HCT116 (cell line): ENCODE results near the gene NELL1. TPM values are rescaled to one million over a fixed set of nuclear protein-coding genes. Genes with fewer than 3 reads are reported as not detected.

Experiments used
- ATAC-seq: fragments of 200-7000 bp; cut with Tn5 transposase; 2 replicates; pipeline ENCODE4 v1.9.1; 2020; ENCODE audit warnings: mild to moderate bottlenecking, moderate library complexity
- BruUV-seq: library from RNA; stranded (reverse); fragments of 400-500 nt; replicated peaks from 2 replicates; lab custom pipeline; 2021; lab: Mats Ljungman, UMichigan
- CTCF ChIA-PET: fragments of 300-600 bp; sonication (Branson Sonifier 250); formaldehyde crosslinking; loops from one replicate; lab custom pipeline; 2021; ENCODE audit warnings: antibody characterized with exemption; lab: Charles Lee
- POLR2A ChIA-PET: fragments of 300-600, 350-600 bp; sonication (Branson Sonifier 250); formaldehyde crosslinking; loops from one replicate; lab custom pipeline; 2021; ENCODE audit warnings: antibody characterized with exemption; lab: Charles Lee
- RAD21 ChIA-PET, 2 experiments: fragments of 300-600 bp; sonication (Branson Sonifier 250); formaldehyde crosslinking; loops; one replicate each; lab custom pipeline; 2023; ENCODE audit warnings: low total read pairs in 2 of 2; ENCODE audit not compliant: uncharacterized antibody in 2 of 2, unreplicated experiment in 2 of 2, low non-redundant PET in 1 of 2; lab: Charles Lee
- DNase-seq: peaks from one replicate; pipeline ENCODE4 v3.0.0-alpha.2; 2010; ENCODE audit warnings: low read depth, low spot score
- H2AFZ ChIP-seq: fragments of 200-600 bp; shearing (Covaris generic), sonication (generic); 2 replicates; pipeline ENCODE4 v1.6.1; 2017; ENCODE audit warnings: low read depth, mixed run types, mixed read lengths, antibody characterized with exemption, low read length; ENCODE audit not compliant: poor library complexity, severe bottlenecking
- H3K27ac ChIP-seq: 2 replicates; pipeline ENCODE4 v1.5.1; 2012; ENCODE audit warnings: low read depth, low read length
- H3K27me3 ChIP-seq: fragments of 200-600 bp; sonication (generic); 2 replicates; pipeline ENCODE4 v1.6.1; 2016; ENCODE audit warnings: mixed run types, low read length, mixed read lengths; ENCODE audit not compliant: insufficient read depth
- H3K36me3 ChIP-seq, 2 experiments: fragments of 200-500 bp in 1 of 2; fragments of 200-600 bp in 1 of 2; sonication (Bioruptor generic) in 1 of 2; sonication (generic) in 1 of 2; 2 replicates each; pipeline versions ENCODE4 v1.5.1 to v1.6.1; 2014 to 2016; ENCODE audit warnings: low read length in 2 of 2, inconsistent platforms in 1 of 2, mixed read lengths in 1 of 2, mixed run types in 1 of 2; ENCODE audit not compliant: insufficient read depth in 2 of 2, control insufficient read depth in 1 of 2
- H3K4me1 ChIP-seq, 2 experiments: fragments of 200-600 bp in 1 of 2; sonication (generic) in 1 of 2; 2 replicates each; pipeline versions ENCODE4 v1.5.1 to v1.6.1; 2012 to 2017; ENCODE audit warnings: low read length in 2 of 2, inconsistent platforms in 1 of 2, mild to moderate bottlenecking in 1 of 2, mixed read lengths in 1 of 2, mixed run types in 1 of 2, moderate library complexity in 1 of 2; ENCODE audit not compliant: insufficient read depth in 2 of 2, control insufficient read depth in 1 of 2
- H3K4me2 ChIP-seq: fragments of 200-600 bp; sonication (generic); 2 replicates; pipeline ENCODE4 v1.6.1; 2017; ENCODE audit warnings: mixed run types, low read length, mixed read lengths
- H3K4me3 ChIP-seq, 2 experiments: fragments of 200-600 bp in 1 of 2; sonication (generic) in 1 of 2; replicated peaks in 1 of 2; 2 replicates each; pipeline ENCODE4 v1.5.1; 2011 to 2016; ENCODE audit warnings: low read length in 2 of 2, control low read depth in 1 of 2, low read depth in 1 of 2, mild to moderate bottlenecking in 1 of 2, mixed read lengths in 1 of 2, mixed run types in 1 of 2
- H3K79me2 ChIP-seq: fragments of 200-600 bp; sonication (generic); 2 replicates; pipeline ENCODE4 v1.6.1; 2017; ENCODE audit warnings: mild to moderate bottlenecking, mixed run types, low read length, moderate library complexity, mixed read lengths; ENCODE audit not compliant: insufficient read depth
- H3K9ac ChIP-seq: fragments of 200-600 bp; sonication (generic); 2 replicates; pipeline ENCODE4 v1.6.1; 2016; ENCODE audit warnings: low read length, mixed read lengths
- H3K9me2 ChIP-seq: fragments of 200-600 bp; sonication (generic), shearing (Covaris generic); 2 replicates; pipeline ENCODE4 v1.6.1; 2017; ENCODE audit warnings: mixed run types, mild to moderate bottlenecking, moderate library complexity; ENCODE audit not compliant: insufficient read depth
- H3K9me3 ChIP-seq, 2 experiments: fragments of 200-500 bp in 1 of 2; fragments of 200-600 bp in 1 of 2; sonication (Bioruptor generic) in 1 of 2; sonication (generic) in 1 of 2; 2 replicates each; pipeline ENCODE4 v1.6.1; 2014 to 2017; ENCODE audit warnings: low read length in 2 of 2, mixed read lengths in 2 of 2, inconsistent platforms in 1 of 2, low read depth in 1 of 2, mild to moderate bottlenecking in 1 of 2, mixed run types in 1 of 2, moderate library complexity in 1 of 2; ENCODE audit not compliant: control insufficient read depth in 1 of 2, insufficient read depth in 1 of 2
- H4K20me1 ChIP-seq: fragments of 200-600 bp; sonication (generic), shearing (Covaris generic); 2 replicates; pipeline ENCODE4 v1.6.1; 2017; ENCODE audit warnings: mixed run types, mild to moderate bottlenecking, moderate library complexity; ENCODE audit not compliant: insufficient read depth
- CBX3 ChIP-seq: IDR thresholded peaks from 2 replicates; pipeline ENCODE4 v1.6.1; 2012; ENCODE audit warnings: low read depth
- ELF1 ChIP-seq: IDR thresholded peaks from 2 replicates; pipeline ENCODE4 v1.6.1; 2012; ENCODE audit warnings: low read depth, borderline replicate concordance
- EZH2phosphoT487 ChIP-seq: fragments of 200-600 bp; IDR thresholded peaks from 2 replicates; pipeline ENCODE4 v1.6.1; 2018; ENCODE audit warnings: antibody characterized with exemption, borderline replicate concordance
- FOSL1 ChIP-seq: IDR thresholded peaks from 2 replicates; pipeline ENCODE4 v1.6.1; 2012; ENCODE audit warnings: low read depth
- POLR2AphosphoS5 ChIP-seq: IDR thresholded peaks from 2 replicates; pipeline ENCODE4 v1.6.1; 2011; ENCODE audit warnings: mild to moderate bottlenecking, low read depth, low read length, moderate library complexity
- SIN3A ChIP-seq: IDR thresholded peaks from 2 replicates; pipeline ENCODE4 v1.6.1; 2012; ENCODE audit warnings: low read depth
- SRF ChIP-seq: IDR thresholded peaks from 2 replicates; pipeline ENCODE4 v1.6.1; 2012; ENCODE audit warnings: low read depth
- ZBTB33 ChIP-seq: IDR thresholded peaks from 2 replicates; pipeline ENCODE4 v1.6.1; 2011; ENCODE audit warnings: mild to moderate bottlenecking, low read length, moderate library complexity; ENCODE audit not compliant: insufficient replicate concordance; ENCODE audit errors: extremely low read depth
- intact Hi-C: fragments of 100-400 bp; cut with micrococcal nuclease; formaldehyde crosslinking; loops from 2 replicates; pipeline ENCODE4 v1.10.0; 2022
- total RNA-seq: library from RNA; stranded (reverse); gene quantifications from one replicate; pipeline ENCODE4 v1.2.1, GENCODE V29; 2021; ENCODE audit not compliant: unreplicated experiment
- TF ChIP-seq, protein P1 (sequence below), 3 experiments: fragments of 200-600 bp in 1 of 3; sonication (generic) in 1 of 3; IDR thresholded peaks in 2 of 3; conservative IDR thresholded peaks in 1 of 3; 2 replicates each; pipeline ENCODE4 v1.5.1; 2012 to 2017; ENCODE audit warnings: low read depth in 2 of 3, low read length in 2 of 3, antibody characterized with exemption in 1 of 3, borderline replicate concordance in 1 of 3, control low read depth in 1 of 3, mild to moderate bottlenecking in 1 of 3, mixed read lengths in 1 of 3, mixed run types in 1 of 3, moderate library complexity in 1 of 3; ENCODE audit not compliant: insufficient read depth in 1 of 3

The NELL1 gene
- total RNA-seq, 1 experiment from 2014 or later: not detected

- Histone ChIP-seq H3K27ac (no peak overlapping the region), H3K9ac (no peak overlapping the region), H3K9me3 (peaks cover 13 to 30% of the 10 kb centered on the region in 2 experiments; a peak in 2 of 4 replicates), H3K9me2 (no peaks in the 10 kb centered on the region), H3K4me1 (no peaks in the 10 kb centered on the region), H2AFZ (no peak overlapping the region), H3K36me3 (no peaks in the 10 kb centered on the region), H3K79me2 (no peaks in the 10 kb centered on the region), H3K27me3 (no peaks in the 10 kb centered on the region), H3K4me2 (no peak overlapping the region), H3K4me3 (no peak overlapping the region), H4K20me1 (no peaks in the 10 kb centered on the region)
- no peak for TF ChIP-seq EZH2phosphoT487
- TF ChIP-seq SRF: no peak
- intact Hi-C loops: no loop called here
- no TSS peak for BruUV-seq
- DNase-seq (no peak), ATAC-seq (no peak)
- RAD21 ChIA-PET: no interaction called here
- POLR2A ChIA-PET: no interaction called here
- CTCF ChIA-PET: no interaction called here
Measured at GRCh38 chr11:21119411-21119810, 450.0 kb downstream of the NELL1 start.

- Histone ChIP-seq H4K20me1 (no peaks in the 10 kb centered on the region), H3K27me3 (no peaks in the 10 kb centered on the region), H3K4me2 (no peak overlapping the region), H3K4me3 (no peak overlapping the region), H3K36me3 (no peaks in the 10 kb centered on the region), H3K4me1 (no peaks in the 10 kb centered on the region), H3K79me2 (no peaks in the 10 kb centered on the region), H3K9me3 (peaks cover 13 to 24% of the 10 kb centered on the region in 2 experiments; a peak in 2 of 4 replicates), H3K9ac (no peak overlapping the region), H2AFZ (no peak overlapping the region), H3K27ac (no peak overlapping the region), H3K9me2 (no peaks in the 10 kb centered on the region)
- BruUV-seq: no TSS peak
- ChIA-PET CTCF (no interaction called here), RAD21 (no interaction called here), POLR2A (no interaction called here)
- no peak for DNase-seq
- TF ChIP-seq POLR2AphosphoS5 (no peak), ELF1 (no peak), FOSL1 (no peak), SIN3A (no peak), ZBTB33 (no peak), CBX3 (no peak)
- TF ChIP-seq, protein P1, sequence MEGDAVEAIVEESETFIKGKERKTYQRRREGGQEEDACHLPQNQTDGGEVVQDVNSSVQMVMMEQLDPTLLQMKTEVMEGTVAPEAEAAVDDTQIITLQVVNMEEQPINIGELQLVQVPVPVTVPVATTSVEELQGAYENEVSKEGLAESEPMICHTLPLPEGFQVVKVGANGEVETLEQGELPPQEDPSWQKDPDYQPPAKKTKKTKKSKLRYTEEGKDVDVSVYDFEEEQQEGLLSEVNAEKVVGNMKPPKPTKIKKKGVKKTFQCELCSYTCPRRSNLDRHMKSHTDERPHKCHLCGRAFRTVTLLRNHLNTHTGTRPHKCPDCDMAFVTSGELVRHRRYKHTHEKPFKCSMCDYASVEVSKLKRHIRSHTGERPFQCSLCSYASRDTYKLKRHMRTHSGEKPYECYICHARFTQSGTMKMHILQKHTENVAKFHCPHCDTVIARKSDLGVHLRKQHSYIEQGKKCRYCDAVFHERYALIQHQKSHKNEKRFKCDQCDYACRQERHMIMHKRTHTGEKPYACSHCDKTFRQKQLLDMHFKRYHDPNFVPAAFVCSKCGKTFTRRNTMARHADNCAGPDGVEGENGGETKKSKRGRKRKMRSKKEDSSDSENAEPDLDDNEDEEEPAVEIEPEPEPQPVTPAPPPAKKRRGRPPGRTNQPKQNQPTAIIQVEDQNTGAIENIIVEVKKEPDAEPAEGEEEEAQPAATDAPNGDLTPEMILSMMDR (IDR thresholded peaks at IDR 0.05 in 2 of 3, conservative IDR thresholded peaks at IDR 0.05 in 1 of 3; ENCODE audit: borderline replicate concordance in 1 of 3, insufficient read depth in 1 of 3, low read depth in 2 of 3, low read length in 2 of 3): no peak
- no peak for ATAC-seq
- intact Hi-C loops: no loop called here
Measured at GRCh38 chr11:21121991-21122390, 452.6 kb downstream of the NELL1 start.
